Measurements from ENCODE around the gene SMARCC1.

DNA sequence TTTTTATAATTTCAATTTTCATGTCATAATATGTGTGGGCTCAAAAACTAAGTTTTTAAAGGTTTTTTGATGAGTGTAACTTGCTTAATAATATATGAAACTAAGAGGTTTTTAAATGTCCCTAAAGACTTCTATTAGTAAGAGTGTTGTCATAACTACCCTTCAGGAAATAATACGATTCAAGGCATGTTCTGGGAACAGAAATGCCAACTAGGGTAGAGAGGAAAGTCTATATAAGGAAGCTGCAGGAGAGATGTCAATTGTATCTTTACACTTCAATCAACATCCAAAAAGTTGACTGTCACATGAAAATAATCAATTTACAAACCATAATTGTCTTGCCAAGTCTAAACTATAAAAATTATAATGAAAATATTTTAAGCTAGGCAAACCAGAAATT is 76.3 kb downstream of the SMARCC1 start:
- TF ChIP-seq ZNF175 (tag by site-specific recombination; IDR thresholded peaks at IDR 0.05) (no peak), ZNF623 (tag by site-specific recombination; IDR thresholded peaks at IDR 0.05) (no peak)
- TF ChIP-seq, protein P1, sequence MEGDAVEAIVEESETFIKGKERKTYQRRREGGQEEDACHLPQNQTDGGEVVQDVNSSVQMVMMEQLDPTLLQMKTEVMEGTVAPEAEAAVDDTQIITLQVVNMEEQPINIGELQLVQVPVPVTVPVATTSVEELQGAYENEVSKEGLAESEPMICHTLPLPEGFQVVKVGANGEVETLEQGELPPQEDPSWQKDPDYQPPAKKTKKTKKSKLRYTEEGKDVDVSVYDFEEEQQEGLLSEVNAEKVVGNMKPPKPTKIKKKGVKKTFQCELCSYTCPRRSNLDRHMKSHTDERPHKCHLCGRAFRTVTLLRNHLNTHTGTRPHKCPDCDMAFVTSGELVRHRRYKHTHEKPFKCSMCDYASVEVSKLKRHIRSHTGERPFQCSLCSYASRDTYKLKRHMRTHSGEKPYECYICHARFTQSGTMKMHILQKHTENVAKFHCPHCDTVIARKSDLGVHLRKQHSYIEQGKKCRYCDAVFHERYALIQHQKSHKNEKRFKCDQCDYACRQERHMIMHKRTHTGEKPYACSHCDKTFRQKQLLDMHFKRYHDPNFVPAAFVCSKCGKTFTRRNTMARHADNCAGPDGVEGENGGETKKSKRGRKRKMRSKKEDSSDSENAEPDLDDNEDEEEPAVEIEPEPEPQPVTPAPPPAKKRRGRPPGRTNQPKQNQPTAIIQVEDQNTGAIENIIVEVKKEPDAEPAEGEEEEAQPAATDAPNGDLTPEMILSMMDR (tag by site-specific recombination; IDR thresholded peaks at IDR 0.05): no peak
